Loucy (cell line): Measurements from ENCODE around the gene CCDC82.
A peak's percentile ranks its signal among the peaks of the same experiment; 100 is the strongest.

ENCODE experiments used
- H2AFZ ChIP-seq: fragments of 200-600 bp; sonication (generic); 2 replicates; pipeline ENCODE4 v1.6.0; 2016; ENCODE audit warnings: antibody characterized with exemption, mild to moderate bottlenecking, low read length, moderate library complexity
- H3F3A ChIP-seq: fragments of 200-600 bp; 2 replicates; pipeline ENCODE4 v1.6.0; 2016; ENCODE audit warnings: antibody characterized with exemption, low read depth, mild to moderate bottlenecking
- H3K27me3 ChIP-seq: fragments of 200-600 bp; sonication (generic); 2 replicates; pipeline ENCODE4 v1.6.1; 2014; ENCODE audit warnings: low read length, mild to moderate bottlenecking; ENCODE audit not compliant: insufficient read depth, poor library complexity, severe bottlenecking
- H3K36me3 ChIP-seq: fragments of 200-600 bp; sonication (generic); 2 replicates; pipeline ENCODE4 v1.6.1; 2016; ENCODE audit warnings: low read length; ENCODE audit not compliant: insufficient read depth
- H3K4me1 ChIP-seq: fragments of 200-600 bp; sonication (generic); 2 replicates; pipeline ENCODE4 v1.5.1; 2014; ENCODE audit warnings: low read length, mild to moderate bottlenecking; ENCODE audit not compliant: insufficient read depth, poor library complexity, severe bottlenecking
- H3K4me2 ChIP-seq: fragments of 200-600 bp; sonication (generic); 2 replicates; pipeline ENCODE4 v1.6.0; 2014; ENCODE audit warnings: antibody characterized with exemption, low read length, low read depth, mild to moderate bottlenecking; ENCODE audit not compliant: poor library complexity, severe bottlenecking
- H3K4me3 ChIP-seq: fragments of 200-600 bp; sonication (generic); 2 replicates; pipeline ENCODE4 v1.5.1; 2014; ENCODE audit warnings: low read length, mild to moderate bottlenecking, mixed read lengths; ENCODE audit not compliant: poor library complexity, severe bottlenecking
- H3K79me2 ChIP-seq: fragments of 200-600 bp; sonication (generic); 2 replicates; pipeline ENCODE4 v1.6.1; 2014; ENCODE audit warnings: low read length; ENCODE audit not compliant: insufficient read depth
- H3K9ac ChIP-seq: fragments of 200-600 bp; sonication (generic); 2 replicates; pipeline ENCODE4 v1.6.0; 2014; ENCODE audit warnings: mild to moderate bottlenecking, low read depth, low read length, moderate library complexity; ENCODE audit not compliant: poor library complexity, severe bottlenecking
- H3K9me2 ChIP-seq: fragments of 200-600 bp; sonication (generic); replicated peaks from 2 replicates; pipeline ENCODE4 v1.6.1; 2016; ENCODE audit warnings: low read depth, low read length, mixed read lengths
- H3K9me3 ChIP-seq: fragments of 200-600 bp; sonication (generic); 2 replicates; pipeline ENCODE4 v1.6.1; 2014; ENCODE audit warnings: mild to moderate bottlenecking, antibody characterized with exemption, low read length, low read depth; ENCODE audit not compliant: insufficient read depth
- H4K20me1 ChIP-seq: fragments of 200-600 bp; sonication (generic); 2 replicates; pipeline ENCODE4 v1.6.0; 2014; ENCODE audit warnings: antibody characterized with exemption, low read length, mild to moderate bottlenecking; ENCODE audit not compliant: insufficient read depth, poor library complexity, severe bottlenecking
- EZH2phosphoT487 ChIP-seq: fragments of 200-600 bp; IDR thresholded peaks from 2 replicates; pipeline ENCODE4 v1.6.1; 2018; ENCODE audit warnings: antibody characterized with exemption, mild to moderate bottlenecking, moderate library complexity, borderline replicate concordance
- TF ChIP-seq, protein P1 (sequence below): fragments of 200-600 bp; sonication (generic); conservative IDR thresholded peaks from 2 replicates; pipeline ENCODE4 v1.5.1; 2014; ENCODE audit warnings: mild to moderate bottlenecking, antibody characterized with exemption, low read length

CCDC82 gene

DNA sequence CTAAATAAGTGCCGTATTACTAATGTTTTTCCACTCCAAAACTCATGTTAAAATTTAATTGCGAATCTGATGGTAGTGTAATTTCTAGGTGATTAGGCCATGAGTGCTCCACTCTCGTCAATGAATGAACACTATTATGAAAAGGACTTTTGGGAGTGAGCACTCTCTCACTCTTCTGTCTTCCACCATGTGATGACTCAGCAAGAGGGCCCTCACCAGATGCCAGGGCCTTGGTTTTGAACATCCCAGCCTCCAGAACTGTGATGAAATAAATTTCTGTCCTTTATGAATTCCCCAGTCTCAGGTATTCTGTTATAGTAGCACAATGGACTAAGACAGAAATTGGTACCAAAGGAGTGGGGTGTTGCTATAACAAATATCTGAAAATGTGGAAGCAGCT is 8.2 kb upstream of the CCDC82 start:
- Histone ChIP-seq H3K36me3 (no peaks in the 10 kb centered on the region), H3F3A (no peaks in the 10 kb centered on the region), H3K27me3 (no peaks in the 10 kb centered on the region), H3K9ac (no peak overlapping the region), H2AFZ (no peak overlapping the region), H3K79me2 (no peaks in the 10 kb centered on the region), H3K9me3 (no peaks in the 10 kb centered on the region), H3K4me3 (no peak overlapping the region), H3K4me1 (peaks cover 24% of the 10 kb centered on the region), H4K20me1 (no peaks in the 10 kb centered on the region), H3K9me2 (no peaks in the 10 kb centered on the region), H3K4me2 (no peak overlapping the region)
- TF ChIP-seq EZH2phosphoT487 = no peak
- TF ChIP-seq, protein P1, sequence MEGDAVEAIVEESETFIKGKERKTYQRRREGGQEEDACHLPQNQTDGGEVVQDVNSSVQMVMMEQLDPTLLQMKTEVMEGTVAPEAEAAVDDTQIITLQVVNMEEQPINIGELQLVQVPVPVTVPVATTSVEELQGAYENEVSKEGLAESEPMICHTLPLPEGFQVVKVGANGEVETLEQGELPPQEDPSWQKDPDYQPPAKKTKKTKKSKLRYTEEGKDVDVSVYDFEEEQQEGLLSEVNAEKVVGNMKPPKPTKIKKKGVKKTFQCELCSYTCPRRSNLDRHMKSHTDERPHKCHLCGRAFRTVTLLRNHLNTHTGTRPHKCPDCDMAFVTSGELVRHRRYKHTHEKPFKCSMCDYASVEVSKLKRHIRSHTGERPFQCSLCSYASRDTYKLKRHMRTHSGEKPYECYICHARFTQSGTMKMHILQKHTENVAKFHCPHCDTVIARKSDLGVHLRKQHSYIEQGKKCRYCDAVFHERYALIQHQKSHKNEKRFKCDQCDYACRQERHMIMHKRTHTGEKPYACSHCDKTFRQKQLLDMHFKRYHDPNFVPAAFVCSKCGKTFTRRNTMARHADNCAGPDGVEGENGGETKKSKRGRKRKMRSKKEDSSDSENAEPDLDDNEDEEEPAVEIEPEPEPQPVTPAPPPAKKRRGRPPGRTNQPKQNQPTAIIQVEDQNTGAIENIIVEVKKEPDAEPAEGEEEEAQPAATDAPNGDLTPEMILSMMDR = no peak

DNA sequence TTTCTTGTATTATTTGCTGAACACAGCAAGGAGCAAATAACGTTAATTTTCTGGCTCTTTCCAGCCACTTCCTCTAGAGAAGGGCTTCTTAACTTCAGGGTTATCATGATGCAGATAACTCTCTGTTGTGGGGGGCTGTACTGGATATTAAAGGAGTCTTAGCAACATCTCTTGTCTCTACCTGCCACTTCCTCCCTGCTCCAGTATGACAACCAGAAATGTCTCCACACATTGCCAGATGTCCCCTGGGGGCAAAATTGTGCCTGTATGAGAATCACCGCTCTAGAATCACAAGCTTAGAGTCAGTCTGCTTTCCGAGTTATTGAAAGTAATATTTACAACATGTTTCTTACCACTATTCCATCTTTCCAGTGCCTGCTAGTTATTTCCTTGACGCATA is 6.9 kb upstream of the CCDC82 start:
- H3K9me2 ChIP-seq = no peaks in the 10 kb centered on the region
- peaks cover 5% of the 10 kb centered on the region; the same call in 1 of the 2 replicates for H3K79me2 ChIP-seq
- no peaks in the 10 kb centered on the region for H4K20me1 ChIP-seq
- TF ChIP-seq, protein P1 = no peak
- no peak for TF ChIP-seq EZH2phosphoT487
- peaks cover 32% of the 10 kb centered on the region for H3K4me1 ChIP-seq
- 0 out of 2 replicates have a peak, but pooled peaks cover 3% of the 10 kb centered on the region for H3F3A ChIP-seq
- peak overlapping the region; percentile 36 for H3K4me2 ChIP-seq
- 0 out of 2 replicates have a peak overlapping the region, but pooled peaks have one; percentile 16 for H2AFZ ChIP-seq
- H3K9ac ChIP-seq = no peak overlapping the region
- H3K27me3 ChIP-seq = no peaks in the 10 kb centered on the region
- peak overlapping the region; percentile 0 for H3K4me3 ChIP-seq
- no peaks in the 10 kb centered on the region for H3K9me3 ChIP-seq
- no peaks in the 10 kb centered on the region for H3K36me3 ChIP-seq

DNA sequence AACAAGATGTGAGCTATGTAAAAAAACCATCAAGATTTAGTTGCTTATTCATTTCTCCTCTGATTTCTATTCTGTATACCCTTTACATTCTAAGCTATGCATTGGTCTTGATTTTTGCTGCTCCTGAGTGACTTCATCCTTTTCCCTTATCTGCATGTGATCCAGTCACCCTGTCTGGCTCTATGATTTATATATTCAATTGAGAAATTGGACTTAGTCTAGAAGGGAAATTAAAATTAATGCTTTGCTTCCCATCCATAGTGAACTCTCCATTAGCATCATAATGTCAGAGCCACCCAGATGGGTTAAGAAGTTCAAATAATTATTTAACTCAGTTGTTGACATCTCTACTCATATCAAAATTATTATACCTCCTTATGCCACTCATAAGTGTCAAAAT is 5.1 kb upstream of the CCDC82 start:
- H3K4me3 ChIP-seq = no peak overlapping the region
- no peaks in the 10 kb centered on the region for H3K36me3 ChIP-seq
- H2AFZ ChIP-seq = no peak overlapping the region
- H3K4me1 ChIP-seq = peaks cover 44% of the 10 kb centered on the region
- peaks cover 23% of the 10 kb centered on the region for H3K79me2 ChIP-seq
- H3K9ac ChIP-seq = no peak overlapping the region
- no peaks in the 10 kb centered on the region for H3K9me3 ChIP-seq
- H3K9me2 ChIP-seq = no peaks in the 10 kb centered on the region
- no peaks in the 10 kb centered on the region for H4K20me1 ChIP-seq
- 0 out of 2 replicates have a peak, but pooled peaks cover 3% of the 10 kb centered on the region for H3F3A ChIP-seq
- no peak overlapping the region for H3K4me2 ChIP-seq
- TF ChIP-seq EZH2phosphoT487 = no peak
- TF ChIP-seq, protein P1 = no peak
- no peaks in the 10 kb centered on the region for H3K27me3 ChIP-seq
